Right lobe of liver (tissue), 4 donors: ENCODE results near the gene ANKS1B.

Experiments used
- POLR2A ChIP-seq: fragments of 450-650 bp; IDR thresholded peaks from one replicate; pipeline ENCODE4 v1.6.1; 2017; ENCODE audit warnings: antibody characterized with exemption, mild to moderate bottlenecking
- TF ChIP-seq, protein P1 (sequence below), 4 donors: fragments of 200-600 bp in 3 of 4; fragments of 450-650 bp in 1 of 4; IDR thresholded peaks; one replicate each; pipeline versions ENCODE4 v1.5.1 to v1.8.0; 2016 to 2022; ENCODE audit warnings: antibody characterized with exemption in 4 of 4, mild to moderate bottlenecking in 2 of 4
- donor health status: DM: no; HTN: no; CAD: no.
- donor health status: DM: no; HTN: no; CAD: no.
- donor health status: DM: no; HTN: yes; CAD: no.

DNA sequence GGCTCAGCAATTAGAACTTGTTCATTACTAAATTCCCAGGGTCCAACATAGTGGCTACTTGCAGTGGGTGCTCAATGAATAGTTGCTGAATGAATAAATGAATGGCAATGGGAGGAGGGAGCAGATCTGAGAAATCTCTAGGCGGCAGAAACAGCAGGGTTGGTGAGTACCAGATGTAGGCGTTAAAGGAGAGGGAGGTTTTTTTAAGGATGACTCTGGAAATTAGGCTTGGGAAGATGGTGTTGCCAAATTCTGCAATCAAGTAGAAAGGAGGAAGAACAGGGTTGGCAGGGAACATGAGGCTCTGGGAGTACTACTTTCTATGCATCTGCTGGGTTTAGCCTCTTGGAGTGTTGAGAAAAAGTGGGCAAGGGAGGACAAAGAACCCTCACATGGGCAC lies 1132.6 kb downstream of the ANKS1B start:
- TF ChIP-seq, protein P1, sequence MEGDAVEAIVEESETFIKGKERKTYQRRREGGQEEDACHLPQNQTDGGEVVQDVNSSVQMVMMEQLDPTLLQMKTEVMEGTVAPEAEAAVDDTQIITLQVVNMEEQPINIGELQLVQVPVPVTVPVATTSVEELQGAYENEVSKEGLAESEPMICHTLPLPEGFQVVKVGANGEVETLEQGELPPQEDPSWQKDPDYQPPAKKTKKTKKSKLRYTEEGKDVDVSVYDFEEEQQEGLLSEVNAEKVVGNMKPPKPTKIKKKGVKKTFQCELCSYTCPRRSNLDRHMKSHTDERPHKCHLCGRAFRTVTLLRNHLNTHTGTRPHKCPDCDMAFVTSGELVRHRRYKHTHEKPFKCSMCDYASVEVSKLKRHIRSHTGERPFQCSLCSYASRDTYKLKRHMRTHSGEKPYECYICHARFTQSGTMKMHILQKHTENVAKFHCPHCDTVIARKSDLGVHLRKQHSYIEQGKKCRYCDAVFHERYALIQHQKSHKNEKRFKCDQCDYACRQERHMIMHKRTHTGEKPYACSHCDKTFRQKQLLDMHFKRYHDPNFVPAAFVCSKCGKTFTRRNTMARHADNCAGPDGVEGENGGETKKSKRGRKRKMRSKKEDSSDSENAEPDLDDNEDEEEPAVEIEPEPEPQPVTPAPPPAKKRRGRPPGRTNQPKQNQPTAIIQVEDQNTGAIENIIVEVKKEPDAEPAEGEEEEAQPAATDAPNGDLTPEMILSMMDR (IDR thresholded peaks at IDR 0.05) = no peak
- no peak for TF ChIP-seq POLR2A
